Endodermal cell (in vitro differentiated cells): ENCODE measurements around the gene MYL7. TPM values are rescaled to one million over a fixed set of nuclear protein-coding genes. Genes with fewer than 3 reads are reported as not detected.

ENCODE experiments used
- DNase-seq: peaks from one replicate; pipeline ENCODE4 v3.0.0-alpha.2; 2017
- H3K27ac ChIP-seq: 2 replicates; pipeline ENCODE4 v1.5.1; 2013; ENCODE audit warnings: mild to moderate bottlenecking, low read depth, low read length, moderate library complexity
- H3K27me3 ChIP-seq: 2 replicates; pipeline ENCODE4 v1.6.1; 2013; ENCODE audit warnings: mild to moderate bottlenecking, low read length, moderate library complexity; ENCODE audit not compliant: insufficient read depth, control insufficient read depth, poor library complexity, severe bottlenecking
- H3K36me3 ChIP-seq: 2 replicates; pipeline ENCODE4 v1.7.0; 2013; ENCODE audit warnings: mild to moderate bottlenecking, low read length, moderate library complexity; ENCODE audit not compliant: control insufficient read depth, insufficient read depth
- H3K4me1 ChIP-seq: one replicate; pipeline ENCODE4 v1.7.0; 2013; ENCODE audit warnings: low read length; ENCODE audit not compliant: control insufficient read depth, insufficient read depth
- H3K4me3 ChIP-seq: 2 replicates; pipeline ENCODE4 v1.5.1; 2013; ENCODE audit warnings: mild to moderate bottlenecking, low read length, moderate library complexity
- H3K9ac ChIP-seq: 2 replicates; pipeline ENCODE4 v1.6.1; 2013; ENCODE audit warnings: mild to moderate bottlenecking, low read length, moderate library complexity; ENCODE audit not compliant: poor library complexity, severe bottlenecking; ENCODE audit errors: extremely low read depth
- H3K9me3 ChIP-seq: 2 replicates; pipeline ENCODE4 v1.6.1; 2013; ENCODE audit warnings: mild to moderate bottlenecking, low read length, moderate library complexity; ENCODE audit not compliant: control insufficient read depth
- H3K27ac Mint-ChIP-seq: 2 replicates; pipeline ENCODE4 v1.8.0; 2020; ENCODE audit warnings: mixed read lengths
- H3K27me3 Mint-ChIP-seq: 2 replicates; pipeline ENCODE4 v1.8.0; 2021; ENCODE audit warnings: mild to moderate bottlenecking, mixed read lengths; ENCODE audit not compliant: insufficient read depth
- H3K36me3 Mint-ChIP-seq: 2 replicates; pipeline ENCODE4 v1.8.0; 2020; ENCODE audit warnings: low read depth, mixed read lengths
- H3K4me1 Mint-ChIP-seq: 2 replicates; pipeline ENCODE4 v1.8.0; 2020; ENCODE audit warnings: mixed read lengths
- H3K4me3 Mint-ChIP-seq: 2 replicates; pipeline ENCODE4 v1.8.0; 2020; ENCODE audit warnings: mild to moderate bottlenecking, moderate library complexity, mixed read lengths
- H3K9me3 Mint-ChIP-seq: 2 replicates; pipeline ENCODE4 v1.8.0; 2020; ENCODE audit warnings: mild to moderate bottlenecking, mixed read lengths
- CTCF ChIP-seq: fragments of 200-600 bp; sonication (generic); conservative IDR thresholded peaks from 2 replicates; pipeline ENCODE4 v1.5.0; 2021; ENCODE audit warnings: antibody characterized with exemption, mild to moderate bottlenecking
- WGBS, 2 experiments: methylation state at CpG; one replicate each; pipeline versions ENCODE4 v1.1.5 to v1.1.7; 2013; ENCODE audit warnings: missing lambda C conversion rate in 2 of 2, mixed read lengths in 1 of 2; ENCODE audit not compliant: insufficient coverage in 1 of 2, insufficient read length in 1 of 2; 5-methylcytosine and 5-hydroxymethylcytosine counted together
- total RNA-seq, 2 donors: library from RNA; stranded (reverse); fragmentation: NEBNext Ultra II Directional in 1 of 2; extraction: Animal tissue kit (Norgen Biotek cat#: 25700) in 1 of 2; gene quantifications; 2 replicates in 1 of 2; 3 replicates in 1 of 2; pipeline ENCODE4 v1.2.1, GENCODE V29; 2021

The MYL7 gene
- total RNA-seq, 2 donors from 2014 or later: 115 to 120 TPM

- Mint-ChIP-seq H3K4me3 (no peak overlapping the region), H3K36me3 (peaks cover 11% of the 10 kb centered on the region), H3K4me1 (peaks cover 8% of the 10 kb centered on the region), H3K27ac (no peak overlapping the region), H3K27me3 (peaks cover 18% of the 10 kb centered on the region), H3K9me3 (no peaks in the 10 kb centered on the region)
- H3K27me3 ChIP-seq: peaks cover 5% of the 10 kb centered on the region
- H3K4me3 ChIP-seq: no peak overlapping the region
- no peak for TF ChIP-seq CTCF
- no peaks in the 10 kb centered on the region for H3K9me3 ChIP-seq
- 89 to 92% methylated on average over 6 to 18 of the region's 18 CpGs for WGBS, 2 experiments
- H3K9ac ChIP-seq: no peak overlapping the region
- H3K4me1 ChIP-seq: no peaks in the 10 kb centered on the region
- no peaks in the 10 kb centered on the region for H3K36me3 ChIP-seq
- H3K27ac ChIP-seq: no peak overlapping the region
- no peak for DNase-seq
Observed at GRCh38 chr7:44107116-44107960, 33.8 kb downstream of the MYL7 start.

GRCh38 chr7:44106311-44107065 lies 34.6 kb downstream of the MYL7 start:
- Histone ChIP-seq H3K4me1 (no peaks in the 10 kb centered on the region), H3K9ac (no peak overlapping the region), H3K9me3 (no peaks in the 10 kb centered on the region), H3K27ac (no peak overlapping the region), H3K27me3 (peaks cover 5% of the 10 kb centered on the region), H3K36me3 (no peaks in the 10 kb centered on the region), H3K4me3 (no peak overlapping the region)
- WGBS, 2 experiments: 87 to 90% methylated on average over 7 to 10 of the region's 10 CpGs
- H3K27me3 Mint-ChIP-seq: peaks cover 21% of the 10 kb centered on the region
- peaks cover 10% of the 10 kb centered on the region for H3K36me3 Mint-ChIP-seq
- H3K4me3 Mint-ChIP-seq: no peak overlapping the region
- DNase-seq: no peak
- no peaks in the 10 kb centered on the region for H3K9me3 Mint-ChIP-seq
- TF ChIP-seq CTCF: no peak
- peaks cover 8% of the 10 kb centered on the region for H3K4me1 Mint-ChIP-seq
- no peak overlapping the region for H3K27ac Mint-ChIP-seq

GRCh38 chr7:44105832-44106231 lies 35.3 kb downstream of the MYL7 start:
- 92 to 100% methylated on average over 2 of the region's 2 CpGs for WGBS, 2 experiments
- H3K4me3 ChIP-seq: no peak overlapping the region
- no peaks in the 10 kb centered on the region for H3K4me1 ChIP-seq
- peaks cover 5% of the 10 kb centered on the region for H3K27me3 ChIP-seq
- H3K27ac Mint-ChIP-seq: no peak overlapping the region
- peaks cover 21% of the 10 kb centered on the region for H3K27me3 Mint-ChIP-seq
- no peak overlapping the region for H3K9ac ChIP-seq
- H3K4me1 Mint-ChIP-seq: peaks cover 8% of the 10 kb centered on the region
- no peak for DNase-seq
- H3K9me3 ChIP-seq: no peaks in the 10 kb centered on the region
- TF ChIP-seq CTCF: no peak
- H3K4me3 Mint-ChIP-seq: peak overlapping the region; percentile 66
- H3K36me3 ChIP-seq: no peaks in the 10 kb centered on the region
- no peaks in the 10 kb centered on the region for H3K9me3 Mint-ChIP-seq
- H3K27ac ChIP-seq: no peak overlapping the region
- peaks cover 10% of the 10 kb centered on the region for H3K36me3 Mint-ChIP-seq
